Measurements from ENCODE around the gene PILRB. TPM values are rescaled to one million over a fixed set of nuclear protein-coding genes. Genes with fewer than 3 reads are reported as not detected.
"Not testable (repeated sequence)": the region's sequence is repeated elsewhere in the genome, so short reads cannot be mapped to it uniquely, and the experiment has no call there.

The PILRB gene
- total and polyA plus RNA-seq, 2 of the 13 experiments (the other 11 are each of a cell fraction or from before 2014, with no cell fraction given), result 16.6 to 33.8 TPM

GRCh38 chr7:100318329-100318728 is 39.6 kb upstream of the PILRB start:
- H3K9me3 ChIP-seq (ENCODE audit: low read length); intact Hi-C loops (cut with micrococcal nuclease; ENCODE audit: unreplicated experiment); in situ Hi-C loops (cut with HindIII; ENCODE audit: extremely low pct_ligation_motif_present, low pct_unique_long_range_greater_than_20kb); H3K27ac ChIP-seq (ENCODE audit: extremely low read length, insufficient read depth, low read length); H3K79me2 ChIP-seq (ENCODE audit: insufficient read depth, low read length); H2AFZ ChIP-seq (ENCODE audit: low read length); POLR2A ChIA-PET; BruUV-seq (replicated peaks); ATAC-seq; H3K9ac ChIP-seq (ENCODE audit: insufficient read depth, low read depth, low read length); H3K4me3 ChIP-seq (replicated peaks in 1 of 3; ENCODE audit: insufficient read depth in 1 of 3, low read depth in 2 of 3, low read length in 3 of 3); H3K27me3 ChIP-seq (ENCODE audit: control insufficient read depth in 1 of 2, insufficient read depth in 2 of 2, low read length in 2 of 2); H4K20me1 ChIP-seq (ENCODE audit: insufficient read depth, low read length); H3K36me3 ChIP-seq (replicated peaks in 1 of 2; ENCODE audit: control insufficient read depth in 1 of 2, insufficient read depth in 2 of 2, low read length in 2 of 2); CTCF ChIA-PET (ENCODE audit: low intra/inter-chr PET ratio, low total read pairs); DNase-seq (ENCODE audit: low spot score); H3K4me1 ChIP-seq (ENCODE audit: insufficient read depth, low read length); FAIRE-seq; H3K4me2 ChIP-seq (ENCODE audit: low read depth, low read length): not testable (repeated sequence)
- 98% methylated on average over 4 of the region's 5 CpGs for WGBS (ENCODE audit: low lambda C conversion rate)

GRCh38 chr7:100321648-100322047 is 36.3 kb upstream of the PILRB start:
- intact Hi-C loops (cut with micrococcal nuclease; ENCODE audit: unreplicated experiment); H3K4me3 ChIP-seq (replicated peaks in 1 of 3; ENCODE audit: insufficient read depth in 1 of 3, low read depth in 2 of 3, low read length in 3 of 3); H3K9me3 ChIP-seq (ENCODE audit: low read length); CTCF ChIA-PET (ENCODE audit: low intra/inter-chr PET ratio, low total read pairs); H3K79me2 ChIP-seq (ENCODE audit: insufficient read depth, low read length); H3K4me2 ChIP-seq (ENCODE audit: low read depth, low read length); POLR2A ChIA-PET; FAIRE-seq; H3K9ac ChIP-seq (ENCODE audit: insufficient read depth, low read depth, low read length); H4K20me1 ChIP-seq (ENCODE audit: insufficient read depth, low read length); H3K27me3 ChIP-seq (ENCODE audit: control insufficient read depth in 1 of 2, insufficient read depth in 2 of 2, low read length in 2 of 2); DNase-seq (ENCODE audit: low spot score); H3K4me1 ChIP-seq (ENCODE audit: insufficient read depth, low read length); ATAC-seq; H3K36me3 ChIP-seq (replicated peaks in 1 of 2; ENCODE audit: control insufficient read depth in 1 of 2, insufficient read depth in 2 of 2, low read length in 2 of 2); H3K27ac ChIP-seq (ENCODE audit: extremely low read length, insufficient read depth, low read length); in situ Hi-C loops (cut with HindIII; ENCODE audit: extremely low pct_ligation_motif_present, low pct_unique_long_range_greater_than_20kb); H2AFZ ChIP-seq (ENCODE audit: low read length); BruUV-seq (replicated peaks): not testable (repeated sequence)
- 76% methylated on average over 1 of the region's 1 CpG for WGBS (ENCODE audit: low lambda C conversion rate)

GRCh38 chr7:100324194-100324593 is 33.7 kb upstream of the PILRB start:
- H3K9ac ChIP-seq (ENCODE audit: insufficient read depth, low read depth, low read length); H3K9me3 ChIP-seq (ENCODE audit: low read length); ATAC-seq; POLR2A ChIA-PET; H3K4me3 ChIP-seq (replicated peaks in 1 of 3; ENCODE audit: insufficient read depth in 1 of 3, low read depth in 2 of 3, low read length in 3 of 3); BruUV-seq (replicated peaks); in situ Hi-C loops (cut with HindIII; ENCODE audit: extremely low pct_ligation_motif_present, low pct_unique_long_range_greater_than_20kb); DNase-seq (ENCODE audit: low spot score); intact Hi-C loops (cut with micrococcal nuclease; ENCODE audit: unreplicated experiment); H3K4me2 ChIP-seq (ENCODE audit: low read depth, low read length); CTCF ChIA-PET (ENCODE audit: low intra/inter-chr PET ratio, low total read pairs); H2AFZ ChIP-seq (ENCODE audit: low read length); H3K36me3 ChIP-seq (replicated peaks in 1 of 2; ENCODE audit: control insufficient read depth in 1 of 2, insufficient read depth in 2 of 2, low read length in 2 of 2); H3K27me3 ChIP-seq (ENCODE audit: control insufficient read depth in 1 of 2, insufficient read depth in 2 of 2, low read length in 2 of 2); H3K4me1 ChIP-seq (ENCODE audit: insufficient read depth, low read length); FAIRE-seq; H3K79me2 ChIP-seq (ENCODE audit: insufficient read depth, low read length); H4K20me1 ChIP-seq (ENCODE audit: insufficient read depth, low read length); H3K27ac ChIP-seq (ENCODE audit: extremely low read length, insufficient read depth, low read length): not testable (repeated sequence)
- WGBS (ENCODE audit: low lambda C conversion rate), result 93% methylated on average over 13 of the region's 13 CpGs

- H3K9me3 ChIP-seq (ENCODE audit: low read length); FAIRE-seq; H3K27me3 ChIP-seq (ENCODE audit: control insufficient read depth in 1 of 2, insufficient read depth in 2 of 2, low read length in 2 of 2); H3K4me1 ChIP-seq (ENCODE audit: insufficient read depth, low read length); H3K36me3 ChIP-seq (replicated peaks in 1 of 2; ENCODE audit: control insufficient read depth in 1 of 2, insufficient read depth in 2 of 2, low read length in 2 of 2); H3K79me2 ChIP-seq (ENCODE audit: insufficient read depth, low read length); H3K4me2 ChIP-seq (ENCODE audit: low read depth, low read length); H3K9ac ChIP-seq (ENCODE audit: insufficient read depth, low read depth, low read length); POLR2A ChIA-PET; DNase-seq (ENCODE audit: low spot score); H2AFZ ChIP-seq (ENCODE audit: low read length); ATAC-seq; in situ Hi-C loops (cut with HindIII; ENCODE audit: extremely low pct_ligation_motif_present, low pct_unique_long_range_greater_than_20kb); intact Hi-C loops (cut with micrococcal nuclease; ENCODE audit: unreplicated experiment); H3K4me3 ChIP-seq (replicated peaks in 1 of 3; ENCODE audit: insufficient read depth in 1 of 3, low read depth in 2 of 3, low read length in 3 of 3); H3K27ac ChIP-seq (ENCODE audit: extremely low read length, insufficient read depth, low read length); H4K20me1 ChIP-seq (ENCODE audit: insufficient read depth, low read length); CTCF ChIA-PET (ENCODE audit: low intra/inter-chr PET ratio, low total read pairs); BruUV-seq (replicated peaks): not testable (repeated sequence)
- WGBS (ENCODE audit: low lambda C conversion rate), result 98% methylated on average over 8 of the region's 9 CpGs
These were observed 32.2 kb upstream of the PILRB start for GRCh38 chr7:100325671-100326070.
